GM18870 (cell line): ENCODE data around the gene ABCC6.
"Not testable (repeated sequence)": the region's sequence is repeated elsewhere in the genome, so short reads cannot be mapped to it uniquely, and the experiment has no call there.

ENCODE experiments used
- ATAC-seq: cut with Tn5 transposase; IDR thresholded peaks from one replicate; pipeline ENCODE4 v1.9.1; 2021; ENCODE audit warnings: moderate library complexity; ENCODE audit not compliant: unreplicated experiment

ABCC6 gene

GRCh38 chr16:16163571-16163970, 59.7 kb downstream of the ABCC6 start:
- ATAC-seq: no peak

GRCh38 chr16:16163109-16163508, 60.2 kb downstream of the ABCC6 start:
- ATAC-seq: no peak

GRCh38 chr16:16162591-16162990, 60.7 kb downstream of the ABCC6 start:
- ATAC-seq: no peak

DNA sequence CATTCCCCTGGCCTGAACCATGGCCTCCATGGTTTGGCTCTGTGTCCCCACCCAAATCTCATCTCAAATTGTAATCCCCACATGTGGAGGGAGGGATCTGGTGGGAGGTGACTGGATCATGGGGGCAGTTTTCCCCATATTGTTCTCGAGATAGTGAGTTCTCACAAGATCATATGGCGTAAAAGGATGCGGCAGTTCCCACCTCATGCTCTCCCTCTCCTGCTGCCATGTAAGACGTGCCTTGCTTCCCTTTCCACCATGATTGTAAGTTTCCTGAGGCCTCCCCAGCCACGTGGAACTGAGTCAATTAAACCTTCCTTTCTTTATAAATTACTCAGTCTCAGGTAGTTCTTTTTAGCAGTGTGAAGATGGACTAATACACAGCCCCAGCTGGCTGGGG, 61.5 kb downstream of the ABCC6 start:
- ATAC-seq: not testable (repeated sequence)

DNA sequence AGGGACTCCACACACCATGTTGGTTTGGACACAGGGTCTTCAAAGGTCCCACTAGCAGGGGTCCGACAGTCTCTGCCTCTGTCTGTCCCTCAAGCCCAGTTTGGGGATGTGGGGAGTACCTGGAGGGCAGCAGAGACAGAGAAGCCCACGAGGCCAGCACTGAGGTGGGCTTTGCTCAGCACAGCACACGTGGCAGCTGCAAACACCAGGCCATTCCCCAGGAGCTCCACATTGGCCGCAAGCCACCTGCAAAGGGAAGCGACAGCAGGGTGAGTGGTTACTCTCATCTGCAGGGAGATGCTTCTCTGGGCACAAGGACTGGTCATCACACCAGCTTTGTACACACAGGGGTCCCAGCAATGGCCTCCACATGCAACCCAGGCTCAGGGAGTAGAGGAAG, 62.0 kb downstream of the ABCC6 start:
- no peak for ATAC-seq

DNA sequence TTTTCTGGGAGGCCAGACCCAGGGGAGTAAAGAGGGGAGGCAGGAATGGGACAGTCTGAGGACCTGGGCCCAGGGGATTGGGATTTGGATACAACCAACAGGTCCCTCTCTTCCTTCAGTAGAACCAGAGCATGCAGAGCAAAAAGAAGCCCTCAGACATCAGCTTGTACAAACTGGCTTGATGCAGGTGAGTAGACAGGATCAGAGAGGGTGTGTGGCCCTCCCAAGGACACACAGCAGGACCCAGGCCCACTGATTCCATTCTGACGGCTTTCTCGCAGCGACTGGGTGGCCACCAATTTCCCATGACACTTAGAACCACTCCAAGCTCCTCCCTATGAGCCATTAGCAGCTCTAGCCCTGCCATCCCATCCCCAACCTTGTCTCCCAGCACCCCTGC, 63.6 kb downstream of the ABCC6 start:
- no peak for ATAC-seq

GRCh38 chr16:16158741-16159374, 64.4 kb downstream of the ABCC6 start:
- no peak for ATAC-seq

- ATAC-seq: no peak
These were observed 65.1 kb downstream of the ABCC6 start for GRCh38 chr16:16158082-16158658.

- no peak for ATAC-seq
These were observed 66.1 kb downstream of the ABCC6 start for GRCh38 chr16:16157166-16157565.

GRCh38 chr16:16155234-16155633, 68.1 kb downstream of the ABCC6 start:
- ATAC-seq: no peak

DNA sequence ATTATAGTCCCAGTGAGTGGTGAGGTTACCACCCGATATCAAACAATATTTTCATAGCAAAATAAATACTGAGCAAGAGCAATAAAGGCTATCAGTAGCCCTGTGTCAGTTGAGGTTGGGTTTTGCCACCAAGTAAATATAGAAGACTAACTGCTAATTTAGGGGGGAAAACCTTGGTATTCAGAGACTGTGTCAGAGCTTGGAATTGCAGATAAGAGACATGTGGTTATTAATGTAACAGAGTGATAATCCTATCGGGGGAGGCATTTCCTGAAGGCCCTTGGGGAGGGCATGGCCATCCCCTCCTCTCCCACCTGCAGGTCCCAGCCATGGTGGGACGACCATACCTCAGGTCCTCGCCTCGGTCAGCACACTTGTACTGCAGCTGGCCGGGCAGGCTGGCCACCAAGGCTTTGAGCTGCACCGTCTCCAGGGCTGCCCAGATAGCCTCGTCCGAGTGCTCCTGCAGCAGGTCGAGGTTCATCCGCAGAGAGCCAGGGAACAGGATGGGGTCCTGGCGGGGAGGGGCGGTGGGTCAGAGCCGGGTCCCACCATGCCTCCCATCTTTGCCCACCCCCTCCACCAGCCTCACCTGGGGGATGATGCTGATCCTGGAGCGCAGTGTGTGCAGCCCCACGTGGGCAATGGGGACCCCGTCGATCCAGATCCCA, 68.9 kb downstream of the ABCC6 start:
- ATAC-seq: no peak

DNA sequence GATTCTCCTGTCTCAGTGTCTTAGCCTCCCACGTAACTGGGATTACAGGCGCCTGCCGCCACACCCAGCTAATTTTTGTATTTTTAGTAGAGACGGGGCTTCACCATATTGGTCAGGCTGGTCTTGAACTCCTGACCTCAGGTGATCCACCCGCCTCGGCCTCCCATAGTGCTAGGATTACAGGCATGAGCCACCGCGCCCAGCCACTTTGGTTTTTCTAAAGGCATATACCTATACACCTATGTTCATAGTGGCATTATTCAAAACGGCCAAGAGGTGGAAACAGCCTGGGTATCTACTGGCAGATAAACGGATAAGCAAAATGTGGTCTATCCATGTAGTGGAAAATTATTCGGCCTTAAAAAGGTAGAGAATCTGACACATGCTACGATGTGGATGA, 70.3 kb downstream of the ABCC6 start:
- ATAC-seq: not testable (repeated sequence)

DNA sequence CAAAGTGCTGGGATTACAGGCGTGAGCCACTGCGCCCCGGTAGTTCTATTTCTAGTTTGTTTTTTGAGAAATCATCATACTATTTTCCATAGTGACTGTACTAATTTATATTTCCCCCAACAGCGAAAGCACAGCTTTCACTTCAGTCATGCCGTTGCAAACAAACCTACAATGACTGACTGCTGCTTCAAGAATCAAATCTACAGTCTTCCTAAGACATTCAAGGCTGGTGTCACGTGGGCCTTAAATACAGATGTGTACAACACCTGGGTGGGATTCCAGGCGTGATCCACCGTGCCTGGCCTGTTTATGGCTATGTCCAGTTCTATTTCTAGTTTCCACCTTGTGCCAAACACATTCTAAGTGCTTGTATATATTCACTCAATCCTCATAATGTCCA, 72.0 kb downstream of the ABCC6 start:
- no peak for ATAC-seq

- ATAC-seq: no peak
These were observed 72.5 kb downstream of the ABCC6 start for GRCh38 chr16:16150878-16151152.

- ATAC-seq: no peak
These were observed 73.0 kb downstream of the ABCC6 start for GRCh38 chr16:16150117-16150877.

- ATAC-seq: no peak
These were observed 73.6 kb downstream of the ABCC6 start for GRCh38 chr16:16149710-16150116.

- no peak for ATAC-seq
These were observed 74.5 kb downstream of the ABCC6 start for GRCh38 chr16:16148755-16149154.

GRCh38 chr16:16148000-16148599, 75.2 kb downstream of the ABCC6 start:
- ATAC-seq: not testable (repeated sequence)

GRCh38 chr16:16147316-16147999, 75.8 kb downstream of the ABCC6 start:
- ATAC-seq: no peak

DNA sequence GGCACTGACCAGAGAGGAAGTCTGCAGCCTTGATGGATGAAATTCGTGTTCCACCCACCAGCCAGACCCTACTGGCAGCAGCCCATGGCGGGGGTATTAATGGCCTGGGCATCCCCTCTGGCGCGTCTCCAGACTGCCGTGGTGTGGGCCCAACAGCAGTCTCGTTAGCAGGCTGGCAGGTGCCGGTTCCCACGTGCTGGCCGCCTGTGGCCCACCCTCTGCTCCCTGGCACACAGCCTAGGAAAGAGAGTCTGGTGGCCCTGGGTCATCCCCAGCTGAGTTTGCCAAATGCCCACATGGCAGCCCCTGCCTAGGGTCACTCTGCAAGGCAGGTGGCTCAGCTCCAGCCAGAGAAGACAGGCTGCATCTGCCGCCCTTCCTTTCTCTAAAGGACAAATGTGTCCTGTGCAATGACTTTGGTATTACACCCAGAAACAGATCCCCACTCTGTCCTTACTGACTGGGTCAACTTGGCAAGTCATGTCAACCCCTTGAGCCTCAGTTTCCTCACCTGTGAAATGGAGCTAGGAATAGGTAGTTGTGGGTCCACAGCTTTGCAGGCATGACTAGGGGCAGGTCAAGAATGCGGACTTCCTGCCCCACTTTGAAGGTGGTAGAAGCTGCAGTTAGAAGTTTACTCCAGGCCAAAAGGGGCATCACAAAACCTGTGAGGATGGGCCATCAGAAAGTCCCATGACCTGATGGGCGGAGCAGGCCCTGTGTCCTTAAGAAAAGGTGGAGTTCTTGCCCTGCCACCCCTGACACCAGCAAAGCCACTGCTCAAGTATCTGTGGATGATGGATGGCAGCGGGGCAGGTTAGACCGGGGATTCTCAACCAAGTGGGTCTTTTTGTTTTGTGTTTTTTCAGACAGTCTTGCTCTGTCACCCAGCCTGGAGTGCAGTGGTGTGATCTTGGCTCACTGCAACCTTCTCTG, 76.6 kb downstream of the ABCC6 start:
- no peak for ATAC-seq
